GM19025 (cell line): ENCODE data around the gene BCL7B.
"Not testable (repeated sequence)": the region's sequence is repeated elsewhere in the genome, so short reads cannot be mapped to it uniquely, and the experiment has no call there.

Source experiments
- ATAC-seq: cut with Tn5 transposase; IDR thresholded peaks from one replicate; pipeline ENCODE4 v1.9.1; 2021; ENCODE audit warnings: mild to moderate bottlenecking, low read depth, moderate library complexity; ENCODE audit not compliant: unreplicated experiment

BCL7B gene

GRCh38 chr7:73537051-73537450 lies 20.4 kb downstream of the BCL7B start:
- ATAC-seq: no peak

DNA sequence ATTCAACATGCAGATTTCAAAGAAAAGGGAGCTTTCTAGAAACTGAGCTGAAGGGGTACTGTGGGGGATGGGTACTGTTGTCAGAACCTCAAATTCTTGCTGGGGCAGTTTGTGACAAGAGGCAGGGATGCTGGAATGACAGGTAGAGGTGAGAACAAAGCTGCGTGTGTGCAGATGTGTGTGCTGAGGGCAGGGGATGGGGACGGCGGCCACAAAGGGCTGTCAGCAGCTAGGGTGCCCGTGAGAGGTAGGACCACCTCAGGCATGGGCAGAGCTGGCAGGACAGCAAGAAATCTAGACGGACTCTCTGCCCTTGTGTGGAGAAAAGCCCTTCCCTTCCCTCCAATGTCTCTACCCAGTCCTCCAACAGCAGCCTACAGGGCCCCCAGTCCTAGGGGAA lies 21.0 kb downstream of the BCL7B start:
- no peak for ATAC-seq

- ATAC-seq: not testable (repeated sequence)
Measured at GRCh38 chr7:73535918-73536317, 21.6 kb downstream of the BCL7B start.

GRCh38 chr7:73533742-73534141 lies 23.7 kb downstream of the BCL7B start:
- ATAC-seq: no peak

- ATAC-seq: no peak
Measured at GRCh38 chr7:73532224-73532623, 25.3 kb downstream of the BCL7B start.

- ATAC-seq: no peak
Measured at GRCh38 chr7:73530800-73531199, 26.7 kb downstream of the BCL7B start.

DNA sequence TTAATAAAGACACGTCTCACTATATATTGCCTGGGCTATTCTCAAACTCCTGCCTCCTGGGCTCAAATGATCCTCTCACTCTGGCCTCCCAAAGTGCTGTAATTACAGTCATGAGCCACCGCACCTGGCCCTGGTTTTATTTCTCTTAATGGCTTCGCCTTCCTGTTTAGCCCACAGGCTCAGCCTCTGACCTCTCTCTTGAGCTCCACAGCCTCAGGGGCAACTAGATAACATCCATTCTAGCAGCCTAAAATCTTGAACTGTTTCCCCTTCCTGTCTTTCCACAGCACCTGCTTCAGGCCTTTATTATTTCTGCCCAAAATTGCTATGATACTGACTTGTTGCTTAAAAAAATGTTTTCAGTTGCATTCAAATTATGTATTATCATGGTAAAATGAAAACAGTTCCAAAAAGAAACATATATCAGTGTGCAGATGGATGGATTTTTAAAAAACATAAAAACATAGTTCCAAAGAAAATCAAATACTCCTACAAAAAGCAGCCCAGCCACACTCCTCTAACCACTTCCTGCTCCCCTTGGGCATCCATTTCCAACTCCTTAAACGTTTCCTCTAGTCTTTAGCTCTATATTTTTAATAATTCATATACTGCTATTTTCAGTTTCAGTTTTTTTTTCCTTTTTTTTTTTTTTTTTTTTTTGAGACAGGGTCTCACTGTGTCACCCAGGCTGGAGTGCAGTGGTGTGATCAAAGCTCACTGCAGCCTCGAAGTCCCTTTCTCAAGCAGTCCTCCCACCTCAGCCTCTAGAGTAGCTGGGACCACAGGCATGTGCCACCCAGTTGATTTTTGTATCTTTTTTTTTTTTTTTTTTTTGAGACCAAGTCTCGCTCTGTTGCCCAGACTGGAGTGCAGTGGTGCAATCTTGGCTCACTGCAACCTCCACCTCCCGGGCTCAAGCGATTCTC lies 30.3 kb downstream of the BCL7B start:
- no peak for ATAC-seq

DNA sequence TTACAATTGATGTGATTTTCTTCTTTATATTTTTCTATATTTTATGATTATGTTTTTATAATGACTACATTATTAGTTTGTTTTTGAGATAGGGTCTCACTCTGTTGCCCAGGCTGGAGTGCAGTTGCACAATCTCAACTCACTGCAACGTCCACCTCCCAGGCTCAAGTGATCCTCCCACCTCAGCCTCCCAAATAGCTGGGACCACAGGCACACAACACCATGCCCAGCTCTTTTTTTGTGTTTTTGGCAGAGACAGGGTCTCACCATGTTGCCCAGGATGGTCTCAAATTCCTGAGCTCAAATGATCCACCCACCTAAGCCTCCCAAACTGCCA lies 31.4 kb downstream of the BCL7B start:
- not testable (repeated sequence) for ATAC-seq

DNA sequence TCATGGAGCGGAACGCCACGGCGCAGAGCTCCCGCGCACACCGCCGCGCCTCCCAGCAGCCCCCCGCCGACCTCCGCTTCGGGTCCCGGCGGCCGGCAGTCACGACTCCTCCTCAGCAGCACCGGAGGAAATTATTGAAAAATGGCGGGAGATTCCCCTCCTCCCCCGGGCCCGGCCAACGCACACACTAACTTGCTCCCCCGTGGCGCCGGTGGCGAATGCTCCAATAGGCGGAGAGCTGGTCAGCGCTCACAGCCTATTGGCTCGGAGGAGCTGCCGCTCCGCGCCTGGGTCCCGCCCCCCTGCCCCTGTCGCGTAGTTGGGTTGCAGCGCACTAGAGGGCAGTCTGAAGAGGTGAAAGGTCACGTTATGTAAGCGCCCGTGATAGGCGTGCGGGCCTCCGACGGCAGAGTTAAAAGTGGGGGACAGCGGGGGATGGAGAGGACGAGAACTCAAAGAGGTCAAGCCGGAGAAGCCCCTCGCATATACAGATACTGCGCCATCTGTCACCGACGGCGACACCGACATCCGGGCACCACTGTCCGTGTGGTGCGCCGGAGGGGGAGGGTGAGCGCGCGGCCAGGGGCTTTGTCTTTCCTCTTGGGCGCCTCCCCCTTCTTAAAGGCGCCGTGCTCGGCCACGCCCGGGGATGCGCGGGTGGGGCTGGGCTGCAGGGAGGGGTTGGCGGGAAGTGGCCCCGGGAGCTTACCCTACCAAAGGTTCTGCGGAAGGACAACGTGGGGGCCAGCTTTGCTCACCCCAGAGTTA lies 35.2 kb downstream of the BCL7B start, which contains the start of gene BAZ1B:
Gene BAZ1B, minus strand, starts transcription at position 189 of the 768 bp plus-strand sequence. CDS start 360 bp downstream, outside the sequence.
- ATAC-seq: peak; percentile 82

- ATAC-seq: peak; percentile 44
Measured at GRCh38 chr7:73521636-73522104, 35.8 kb downstream of the BCL7B start.

DNA sequence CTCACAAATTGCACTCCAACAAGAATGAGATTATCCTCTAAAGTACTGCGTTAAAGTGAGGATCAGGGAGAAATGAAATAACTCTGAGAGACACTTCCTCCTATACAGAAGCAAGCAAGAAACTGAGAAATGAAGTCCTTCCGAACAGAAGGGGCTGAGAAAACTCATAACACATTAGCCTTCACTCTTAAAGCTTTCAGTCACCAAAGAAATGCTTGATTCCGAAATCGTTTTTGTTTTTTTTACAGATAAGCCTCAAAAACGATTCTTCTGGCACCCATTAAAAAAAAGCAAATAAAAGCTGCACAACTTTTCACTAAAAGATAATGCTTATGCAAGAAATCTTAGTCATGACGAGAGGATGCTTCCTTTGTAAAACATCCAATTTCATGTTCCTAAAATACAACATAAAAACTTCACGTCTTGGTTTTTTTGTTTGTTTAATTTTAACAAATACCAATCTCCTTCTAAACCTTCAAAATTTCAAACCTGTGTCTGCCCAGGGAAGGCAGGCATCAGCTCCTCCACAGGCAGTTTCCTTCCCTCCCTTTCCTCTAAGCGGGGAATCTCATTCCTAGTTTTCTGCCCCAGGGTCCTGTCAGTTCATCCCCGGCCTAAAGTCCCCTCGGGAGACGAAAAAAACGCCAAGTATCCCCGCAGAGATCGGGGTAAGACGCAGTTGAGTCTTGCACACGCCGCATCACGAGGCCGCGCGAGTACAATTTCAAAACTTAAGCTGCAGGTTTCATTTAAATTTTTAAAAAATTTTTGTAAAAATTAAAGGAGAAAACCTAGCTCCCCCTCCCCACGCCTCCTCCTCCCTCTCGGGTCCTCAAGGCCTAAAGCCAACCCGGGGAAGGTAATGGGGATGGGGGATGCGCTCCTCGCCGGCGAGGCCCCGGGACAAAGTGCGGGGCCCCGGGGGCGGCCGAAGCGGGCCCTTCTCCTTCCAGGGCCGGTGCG lies 36.5 kb downstream of the BCL7B start:
- ATAC-seq: no peak

GRCh38 chr7:73519867-73520672 lies 37.4 kb downstream of the BCL7B start:
- ATAC-seq: no peak

GRCh38 chr7:73518470-73518869 lies 39.0 kb downstream of the BCL7B start:
- ATAC-seq: no peak

GRCh38 chr7:73517241-73517995 lies 40.1 kb downstream of the BCL7B start:
- no peak for ATAC-seq

DNA sequence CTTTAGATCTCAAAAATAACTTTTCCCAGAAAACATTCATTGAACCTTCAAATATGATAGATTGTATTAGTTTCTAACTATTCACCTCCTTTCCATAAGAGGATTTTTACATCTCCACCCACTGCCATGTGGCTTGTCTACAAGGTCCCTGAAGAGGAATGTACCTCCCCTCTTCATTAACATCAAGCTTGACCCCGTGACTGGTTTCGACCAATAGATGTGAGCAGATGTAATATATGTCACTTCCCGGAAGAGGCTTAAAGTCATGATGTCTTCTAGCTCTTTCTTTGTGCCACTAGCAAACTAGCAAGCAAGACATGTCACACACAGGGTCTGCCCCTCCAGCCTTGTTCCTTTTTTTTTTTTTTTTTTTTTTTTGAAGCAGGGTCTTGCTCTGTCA lies 42.3 kb downstream of the BCL7B start:
- no peak for ATAC-seq

GRCh38 chr7:73512018-73512780 lies 45.3 kb downstream of the BCL7B start:
- ATAC-seq: no peak

DNA sequence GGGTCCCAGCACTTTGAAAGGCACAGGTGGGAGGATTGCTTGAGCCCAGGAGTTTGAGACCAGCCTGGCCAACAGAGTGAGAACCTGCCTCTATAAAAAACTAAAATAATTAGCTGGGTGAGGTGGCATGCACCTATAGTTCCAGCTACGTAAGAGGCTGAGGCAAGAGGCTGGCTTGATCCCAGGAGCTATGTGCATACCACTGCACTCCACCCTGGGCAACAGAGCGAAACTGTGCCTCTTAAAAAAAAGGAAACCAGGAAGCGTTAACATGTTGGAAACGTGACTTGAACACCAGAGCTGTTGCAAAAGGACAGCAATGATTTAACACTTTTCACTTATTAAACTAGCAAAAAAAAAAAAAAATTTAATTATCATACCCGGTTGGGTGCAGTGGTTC lies 48.0 kb downstream of the BCL7B start:
- ATAC-seq: no peak

DNA sequence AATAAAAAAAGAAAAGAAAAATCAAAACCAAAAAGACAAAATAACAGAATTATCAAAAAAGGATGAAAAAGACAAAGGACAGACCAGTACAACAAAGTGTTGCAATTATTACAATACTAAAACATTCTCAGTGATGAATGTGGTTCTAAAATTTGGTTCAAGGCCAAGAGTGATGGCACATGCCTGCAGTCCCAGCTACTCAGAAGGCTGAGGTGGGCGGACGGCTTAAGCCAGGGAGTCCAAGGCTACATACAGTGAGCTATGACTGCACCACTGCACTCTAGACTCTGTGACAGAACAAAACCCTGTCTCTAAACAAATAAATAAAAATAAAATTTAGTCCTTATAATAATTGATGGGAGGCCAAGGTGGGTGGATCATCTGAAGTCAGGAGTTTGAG lies 49.9 kb downstream of the BCL7B start:
- ATAC-seq: no peak
